ENCODE results near the gene SMC1B. TPM values are rescaled to one million over a fixed set of nuclear protein-coding genes. Genes with fewer than 3 reads are reported as not detected.

The SMC1B gene
- total RNA-seq, 1 experiment from 2014 or later: 0.31 TPM

DNA sequence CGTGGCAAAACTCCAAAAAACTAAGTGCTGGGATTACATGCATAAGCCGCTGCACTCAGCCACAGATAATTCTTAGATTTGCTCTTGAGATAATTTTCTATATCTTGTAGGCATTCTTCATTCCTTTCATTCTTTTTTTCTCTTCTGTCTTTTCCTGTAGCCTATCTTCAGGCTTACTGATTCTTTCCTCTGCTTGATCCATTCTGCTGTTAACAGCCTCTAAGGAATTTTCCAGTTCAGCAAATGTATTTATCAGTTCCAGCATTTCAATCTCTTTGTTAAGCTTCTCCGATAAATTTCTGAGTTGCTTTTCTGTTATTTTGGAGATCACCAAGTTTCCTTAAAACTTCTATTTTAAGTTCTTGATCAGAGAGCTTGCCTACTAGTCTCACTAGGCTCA lies 46.7 kb downstream of the SMC1B start:
- Histone ChIP-seq H3K36me3 (ENCODE audit: low read depth) (no peaks in the 10 kb centered on the region), H3K79me2 (ENCODE audit: low read depth) (no peaks in the 10 kb centered on the region), H3K9me3 (ENCODE audit: insufficient read depth, low read depth) (peaks cover 10% of the 10 kb centered on the region; the same call in 1 of the 2 replicates), H3K4me3 (no peak overlapping the region), H3K27me3 (ENCODE audit: insufficient read depth, low read depth) (no peaks in the 10 kb centered on the region), H3K9me2 (ENCODE audit: insufficient read depth) (peaks cover 4% of the 10 kb centered on the region; the same call in 1 of the 2 replicates), H3K4me2 (no peak overlapping the region), H4K20me1 (ENCODE audit: insufficient read depth) (no peaks in the 10 kb centered on the region), H3F3A (ENCODE audit: insufficient read depth, low read depth) (no peaks in the 10 kb centered on the region), H3K27ac (no peak overlapping the region), H3K4me1 (replicated peaks; ENCODE audit: insufficient read depth) (no peaks in the 10 kb centered on the region), H2AFZ (no peak overlapping the region)
- no peak for DNase-seq
- no TSS peak for BruUV-seq (replicated peaks)
- intact Hi-C loops (cut with micrococcal nuclease; ENCODE audit: unreplicated experiment): no loop called here
- ChIA-PET CTCF (no interaction called here), POLR2A (ENCODE audit: unreplicated experiment) (no interaction called here)
- no peak for TF ChIP-seq EZH2 (IDR thresholded peaks at IDR 0.05; ENCODE audit: low read depth)
- TF ChIP-seq, protein P1, sequence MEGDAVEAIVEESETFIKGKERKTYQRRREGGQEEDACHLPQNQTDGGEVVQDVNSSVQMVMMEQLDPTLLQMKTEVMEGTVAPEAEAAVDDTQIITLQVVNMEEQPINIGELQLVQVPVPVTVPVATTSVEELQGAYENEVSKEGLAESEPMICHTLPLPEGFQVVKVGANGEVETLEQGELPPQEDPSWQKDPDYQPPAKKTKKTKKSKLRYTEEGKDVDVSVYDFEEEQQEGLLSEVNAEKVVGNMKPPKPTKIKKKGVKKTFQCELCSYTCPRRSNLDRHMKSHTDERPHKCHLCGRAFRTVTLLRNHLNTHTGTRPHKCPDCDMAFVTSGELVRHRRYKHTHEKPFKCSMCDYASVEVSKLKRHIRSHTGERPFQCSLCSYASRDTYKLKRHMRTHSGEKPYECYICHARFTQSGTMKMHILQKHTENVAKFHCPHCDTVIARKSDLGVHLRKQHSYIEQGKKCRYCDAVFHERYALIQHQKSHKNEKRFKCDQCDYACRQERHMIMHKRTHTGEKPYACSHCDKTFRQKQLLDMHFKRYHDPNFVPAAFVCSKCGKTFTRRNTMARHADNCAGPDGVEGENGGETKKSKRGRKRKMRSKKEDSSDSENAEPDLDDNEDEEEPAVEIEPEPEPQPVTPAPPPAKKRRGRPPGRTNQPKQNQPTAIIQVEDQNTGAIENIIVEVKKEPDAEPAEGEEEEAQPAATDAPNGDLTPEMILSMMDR (conservative IDR thresholded peaks at IDR 0.05): no peak

DNA sequence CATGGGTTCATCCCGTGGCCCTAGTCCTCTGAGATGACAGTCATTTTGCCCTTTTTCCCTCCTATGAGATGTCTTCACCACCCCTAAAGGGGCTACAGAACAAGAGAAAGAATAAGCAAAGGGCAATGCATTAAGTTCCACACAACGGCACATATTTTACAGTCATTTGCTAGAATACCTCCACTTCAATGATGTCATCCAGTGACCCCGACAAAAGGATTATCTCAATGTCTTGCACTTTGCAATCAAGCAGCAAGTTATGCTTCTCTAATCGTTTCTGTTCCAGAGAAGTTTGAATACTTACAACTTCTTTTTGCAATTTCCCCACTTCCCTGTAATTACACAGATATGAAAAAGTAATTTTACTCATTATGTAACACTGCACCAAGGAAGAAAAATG lies 53.8 kb downstream of the SMC1B start:
- CTCF ChIA-PET: no interaction called here

DNA sequence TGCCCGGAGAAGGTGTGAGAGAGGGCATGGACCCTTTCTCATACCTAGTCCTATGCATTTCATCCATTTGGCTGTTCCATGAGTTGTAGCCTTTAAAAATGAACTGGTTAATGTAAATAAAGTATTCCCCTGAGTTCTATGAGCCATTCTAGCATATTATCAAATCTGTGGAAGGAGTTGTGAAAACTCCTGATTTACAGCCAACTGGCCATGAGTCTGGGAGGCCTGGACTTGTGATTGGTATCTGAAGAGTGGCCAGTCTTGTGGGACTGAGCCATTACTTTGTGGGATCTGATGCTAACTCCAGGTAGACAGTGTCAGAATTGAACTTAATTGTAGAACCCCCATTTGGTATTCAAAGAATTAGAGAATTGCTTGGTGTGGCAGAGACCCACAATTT lies 55.3 kb downstream of the SMC1B start:
- H3K36me3 ChIP-seq (ENCODE audit: low read depth): no peaks in the 10 kb centered on the region
- no peak for DNase-seq
- H3K9me2 ChIP-seq (ENCODE audit: insufficient read depth): no peaks in the 10 kb centered on the region
- H3K27ac ChIP-seq: no peak overlapping the region
- no peak overlapping the region for H3K4me2 ChIP-seq
- no peaks in the 10 kb centered on the region for H3F3A ChIP-seq (ENCODE audit: insufficient read depth, low read depth)
- intact Hi-C loops (cut with micrococcal nuclease; ENCODE audit: unreplicated experiment): no loop called here
- no peaks in the 10 kb centered on the region for H3K79me2 ChIP-seq (ENCODE audit: low read depth)
- H3K27me3 ChIP-seq (ENCODE audit: insufficient read depth, low read depth): no peaks in the 10 kb centered on the region
- TF ChIP-seq EZH2 (IDR thresholded peaks at IDR 0.05; ENCODE audit: low read depth): no peak
- TF ChIP-seq, protein P1 (conservative IDR thresholded peaks at IDR 0.05): no peak
- no peaks in the 10 kb centered on the region for H3K9me3 ChIP-seq (ENCODE audit: insufficient read depth, low read depth)
- ChIA-PET CTCF (no interaction called here), POLR2A (ENCODE audit: unreplicated experiment) (no interaction called here)
- H2AFZ ChIP-seq: no peak overlapping the region
- H4K20me1 ChIP-seq (ENCODE audit: insufficient read depth): no peaks in the 10 kb centered on the region
- no TSS peak for BruUV-seq (replicated peaks)
- no peaks in the 10 kb centered on the region for H3K4me1 ChIP-seq (replicated peaks; ENCODE audit: insufficient read depth)
- H3K4me3 ChIP-seq: no peak overlapping the region

More for the DNA sequence above, 53.8 kb downstream of the SMC1B start:
- Histone ChIP-seq H3K9me3 (ENCODE audit: insufficient read depth, low read depth) (no peaks in the 10 kb centered on the region), H3K4me2 (no peak overlapping the region), H3F3A (ENCODE audit: insufficient read depth, low read depth) (no peaks in the 10 kb centered on the region), H3K4me3 (no peak overlapping the region), H3K79me2 (ENCODE audit: low read depth) (no peaks in the 10 kb centered on the region), H3K27ac (no peak overlapping the region), H3K27me3 (ENCODE audit: insufficient read depth, low read depth) (no peaks in the 10 kb centered on the region), H3K4me1 (replicated peaks; ENCODE audit: insufficient read depth) (no peaks in the 10 kb centered on the region), H2AFZ (no peak overlapping the region), H4K20me1 (ENCODE audit: insufficient read depth) (no peaks in the 10 kb centered on the region), H3K36me3 (ENCODE audit: low read depth) (no peaks in the 10 kb centered on the region), H3K9me2 (ENCODE audit: insufficient read depth) (no peaks in the 10 kb centered on the region)
- no peak for DNase-seq
- BruUV-seq (replicated peaks): no TSS peak
- POLR2A ChIA-PET (ENCODE audit: unreplicated experiment): no interaction called here
- intact Hi-C loops (cut with micrococcal nuclease; ENCODE audit: unreplicated experiment): no loop called here
- TF ChIP-seq EZH2 (IDR thresholded peaks at IDR 0.05; ENCODE audit: low read depth): no peak
- TF ChIP-seq, protein P1 (conservative IDR thresholded peaks at IDR 0.05): no peak
